AG04449 (cell line): Measurements from ENCODE around the gene PROSER3.
"Not testable (repeated sequence)": the region's sequence is repeated elsewhere in the genome, so short reads cannot be mapped to it uniquely, and the experiment has no call there.

ENCODE experiments used
- CTCF ChIA-PET: fragments of 350-600 bp; formaldehyde crosslinking; extraction: SDS; loops from one replicate; lab custom pipeline; 2021; ENCODE audit warnings: antibody characterized with exemption; lab: Yijun Ruan, JAX
- POLR2A ChIA-PET: fragments of 400-600, 350-600 bp; formaldehyde crosslinking; extraction: SDS; loops from one replicate; lab custom pipeline; 2020; ENCODE audit warnings: antibody characterized with exemption, inconsistent platforms; lab: Yijun Ruan, JAX
- DNase-seq: peaks from one replicate; pipeline ENCODE4 v3.0.0-alpha.2; 2010; ENCODE audit warnings: low read depth, low spot score
- H3K4me3 ChIP-seq: 2 replicates; pipeline ENCODE4 v1.5.1; 2011; ENCODE audit warnings: low read depth, mild to moderate bottlenecking, control low read depth, low read length
- CTCF ChIP-seq: IDR thresholded peaks from one replicate; pipeline ENCODE4 v1.5.1; 2011; ENCODE audit warnings: mild to moderate bottlenecking, moderate library complexity, low read length, control low read depth, inconsistent platforms; ENCODE audit not compliant: insufficient read depth; ENCODE audit errors: missing control alignments

PROSER3 gene

GRCh38 chr19:35721374-35721773 is 36.6 kb upstream of the PROSER3 start:
- ChIA-PET CTCF (interaction anchor here (0.7 to 0.8 kb wide), 2 partner anchors 16 to 19 kb away, joined by 3 read pairs; no protein-coding TSS in a partner anchor), POLR2A (interaction anchor here (1.4 kb wide), 1 partner anchor 27 kb away, joined by 5 read pairs; the partner anchor contains the start of gene LIN37)
- no peak for DNase-seq
- no peak for TF ChIP-seq CTCF
- no peak overlapping the region for H3K4me3 ChIP-seq

- POLR2A ChIA-PET: interaction anchor here (1.4 kb wide), 1 partner anchor 26 kb away, joined by 5 read pairs; the partner anchor contains the start of gene LIN37
- no peak for TF ChIP-seq CTCF
- no peak for DNase-seq
- CTCF ChIA-PET: interaction anchor here (1.5 kb wide), 1 partner anchor 18 kb away, joined by 4 read pairs; no protein-coding TSS in a partner anchor
- no peak overlapping the region for H3K4me3 ChIP-seq
These were observed 35.5 kb upstream of the PROSER3 start for GRCh38 chr19:35722461-35722860.

GRCh38 chr19:35722897-35723296 is 35.1 kb upstream of the PROSER3 start:
- CTCF ChIA-PET: interaction anchor here (1.5 kb wide), 1 partner anchor 17 kb away, joined by 4 read pairs; no protein-coding TSS in a partner anchor
- H3K4me3 ChIP-seq: no peak overlapping the region
- no peak for TF ChIP-seq CTCF
- no peak for DNase-seq
- POLR2A ChIA-PET: no interaction called here

GRCh38 chr19:35723671-35724070 is 34.3 kb upstream of the PROSER3 start:
- ChIA-PET POLR2A (no interaction called here), CTCF (interaction anchor here (1.5 kb wide), 1 partner anchor 17 kb away, joined by 4 read pairs; no protein-coding TSS in a partner anchor)
- no peak for DNase-seq
- no peak for TF ChIP-seq CTCF
- H3K4me3 ChIP-seq: no peak overlapping the region

- H3K4me3 ChIP-seq, POLR2A ChIA-PET, DNase-seq: not testable (repeated sequence)
- CTCF ChIA-PET: interaction anchor here (1.5 kb wide), 1 partner anchor 16 kb away, joined by 4 read pairs; no protein-coding TSS in a partner anchor
These were observed 33.8 kb upstream of the PROSER3 start for GRCh38 chr19:35724132-35724531.

GRCh38 chr19:35724560-35724959 is 33.4 kb upstream of the PROSER3 start:
- no peak for TF ChIP-seq CTCF
- POLR2A ChIA-PET: no interaction called here
- DNase-seq: no peak
- CTCF ChIA-PET: no interaction called here
- no peak overlapping the region for H3K4me3 ChIP-seq

- no peak for DNase-seq
- CTCF ChIA-PET: interaction anchor here (0.6 to 0.7 kb wide), 2 partner anchors 31 to 166 kb away, joined by 3 read pairs; no protein-coding TSS in a partner anchor
These were observed 32.6 kb upstream of the PROSER3 start for GRCh38 chr19:35725216-35725861.

More at GRCh38 chr19:35725216-35725861, 32.6 kb upstream of the PROSER3 start:
- no peak for TF ChIP-seq CTCF
- POLR2A ChIA-PET: no interaction called here
- H3K4me3 ChIP-seq: no peak overlapping the region
